Endodermal cell (in vitro differentiated cells): Measurements from ENCODE around the gene PARVB. TPM values are rescaled to one million over a fixed set of nuclear protein-coding genes. Genes with fewer than 3 reads are reported as not detected.

Experiments used
- DNase-seq: peaks from one replicate; pipeline ENCODE4 v3.0.0-alpha.2; 2017
- H3K27ac ChIP-seq: 2 replicates; pipeline ENCODE4 v1.5.1; 2013; ENCODE audit warnings: mild to moderate bottlenecking, low read depth, low read length, moderate library complexity
- H3K27me3 ChIP-seq: 2 replicates; pipeline ENCODE4 v1.6.1; 2013; ENCODE audit warnings: mild to moderate bottlenecking, low read length, moderate library complexity; ENCODE audit not compliant: insufficient read depth, control insufficient read depth, poor library complexity, severe bottlenecking
- H3K36me3 ChIP-seq: 2 replicates; pipeline ENCODE4 v1.7.0; 2013; ENCODE audit warnings: mild to moderate bottlenecking, low read length, moderate library complexity; ENCODE audit not compliant: control insufficient read depth, insufficient read depth
- H3K4me1 ChIP-seq: one replicate; pipeline ENCODE4 v1.7.0; 2013; ENCODE audit warnings: low read length; ENCODE audit not compliant: control insufficient read depth, insufficient read depth
- H3K4me3 ChIP-seq: 2 replicates; pipeline ENCODE4 v1.5.1; 2013; ENCODE audit warnings: mild to moderate bottlenecking, low read length, moderate library complexity
- H3K9ac ChIP-seq: 2 replicates; pipeline ENCODE4 v1.6.1; 2013; ENCODE audit warnings: mild to moderate bottlenecking, low read length, moderate library complexity; ENCODE audit not compliant: poor library complexity, severe bottlenecking; ENCODE audit errors: extremely low read depth
- H3K9me3 ChIP-seq: 2 replicates; pipeline ENCODE4 v1.6.1; 2013; ENCODE audit warnings: mild to moderate bottlenecking, low read length, moderate library complexity; ENCODE audit not compliant: control insufficient read depth
- H3K27ac Mint-ChIP-seq: 2 replicates; pipeline ENCODE4 v1.8.0; 2020; ENCODE audit warnings: mixed read lengths
- H3K27me3 Mint-ChIP-seq: 2 replicates; pipeline ENCODE4 v1.8.0; 2021; ENCODE audit warnings: mild to moderate bottlenecking, mixed read lengths; ENCODE audit not compliant: insufficient read depth
- H3K36me3 Mint-ChIP-seq: 2 replicates; pipeline ENCODE4 v1.8.0; 2020; ENCODE audit warnings: low read depth, mixed read lengths
- H3K4me1 Mint-ChIP-seq: 2 replicates; pipeline ENCODE4 v1.8.0; 2020; ENCODE audit warnings: mixed read lengths
- H3K4me3 Mint-ChIP-seq: 2 replicates; pipeline ENCODE4 v1.8.0; 2020; ENCODE audit warnings: mild to moderate bottlenecking, moderate library complexity, mixed read lengths
- H3K9me3 Mint-ChIP-seq: 2 replicates; pipeline ENCODE4 v1.8.0; 2020; ENCODE audit warnings: mild to moderate bottlenecking, mixed read lengths
- WGBS, 2 experiments: methylation state at CpG; one replicate each; pipeline versions ENCODE4 v1.1.5 to v1.1.7; 2013; ENCODE audit warnings: missing lambda C conversion rate in 2 of 2, mixed read lengths in 1 of 2; ENCODE audit not compliant: insufficient coverage in 1 of 2, insufficient read length in 1 of 2; 5-methylcytosine and 5-hydroxymethylcytosine counted together
- total RNA-seq, 2 donors: library from RNA; stranded (reverse); fragmentation: NEBNext Ultra II Directional in 1 of 2; extraction: Animal tissue kit (Norgen Biotek cat#: 25700) in 1 of 2; gene quantifications; 2 replicates in 1 of 2; 3 replicates in 1 of 2; pipeline ENCODE4 v1.2.1, GENCODE V29; 2021
- TF ChIP-seq, protein P1 (sequence below): fragments of 200-600 bp; sonication (generic); conservative IDR thresholded peaks from 2 replicates; pipeline ENCODE4 v1.5.0; 2021; ENCODE audit warnings: antibody characterized with exemption, mild to moderate bottlenecking

PARVB gene
- total RNA-seq, 2 donors from 2014 or later, result 29.6 to 32.3 TPM

DNA sequence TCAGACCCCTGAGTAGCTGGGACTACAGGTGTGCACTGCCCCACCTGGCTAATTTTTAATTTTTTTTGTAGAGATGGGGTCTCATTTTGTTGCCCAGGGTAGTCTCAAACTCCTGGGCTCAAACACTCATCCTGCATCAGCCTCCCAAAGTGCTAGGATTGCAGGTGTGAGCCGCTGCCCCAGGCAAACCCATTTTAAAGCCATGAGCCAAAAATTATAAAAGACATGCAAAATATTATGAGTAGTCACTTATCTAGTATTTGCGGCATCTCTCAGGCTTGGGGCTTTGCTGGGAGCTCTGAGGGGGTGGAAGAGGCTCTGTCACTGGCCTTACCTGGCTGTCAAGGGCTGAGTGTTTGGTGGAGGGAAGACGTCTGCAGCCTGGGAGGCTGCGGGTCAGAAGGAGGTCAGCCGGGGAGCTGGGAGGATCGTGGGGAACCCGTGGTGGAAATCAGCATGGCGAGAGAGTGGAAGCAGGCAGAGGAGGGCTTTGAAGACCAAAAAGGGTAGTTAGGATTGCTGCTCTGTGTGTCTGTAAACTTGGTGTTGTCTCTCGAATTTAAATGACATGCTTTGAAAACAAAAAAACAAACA lies 87.6 kb downstream of the PARVB start:
- H3K27me3 Mint-ChIP-seq, result no peaks in the 10 kb centered on the region
- Histone ChIP-seq H3K36me3 (no peaks in the 10 kb centered on the region), H3K9me3 (no peaks in the 10 kb centered on the region), H3K4me3 (no peak overlapping the region), H3K27ac (no peak overlapping the region), H3K4me1 (peaks cover 12% of the 10 kb centered on the region), H3K9ac (no peak overlapping the region), H3K27me3 (no peaks in the 10 kb centered on the region)
- no peaks in the 10 kb centered on the region for H3K9me3 Mint-ChIP-seq
- no peaks in the 10 kb centered on the region for H3K36me3 Mint-ChIP-seq
- peak overlapping the region; percentile 4 for H3K27ac Mint-ChIP-seq
- H3K4me3 Mint-ChIP-seq, result no peak overlapping the region
- peaks cover 31% of the 10 kb centered on the region for H3K4me1 Mint-ChIP-seq
- TF ChIP-seq, protein P1, sequence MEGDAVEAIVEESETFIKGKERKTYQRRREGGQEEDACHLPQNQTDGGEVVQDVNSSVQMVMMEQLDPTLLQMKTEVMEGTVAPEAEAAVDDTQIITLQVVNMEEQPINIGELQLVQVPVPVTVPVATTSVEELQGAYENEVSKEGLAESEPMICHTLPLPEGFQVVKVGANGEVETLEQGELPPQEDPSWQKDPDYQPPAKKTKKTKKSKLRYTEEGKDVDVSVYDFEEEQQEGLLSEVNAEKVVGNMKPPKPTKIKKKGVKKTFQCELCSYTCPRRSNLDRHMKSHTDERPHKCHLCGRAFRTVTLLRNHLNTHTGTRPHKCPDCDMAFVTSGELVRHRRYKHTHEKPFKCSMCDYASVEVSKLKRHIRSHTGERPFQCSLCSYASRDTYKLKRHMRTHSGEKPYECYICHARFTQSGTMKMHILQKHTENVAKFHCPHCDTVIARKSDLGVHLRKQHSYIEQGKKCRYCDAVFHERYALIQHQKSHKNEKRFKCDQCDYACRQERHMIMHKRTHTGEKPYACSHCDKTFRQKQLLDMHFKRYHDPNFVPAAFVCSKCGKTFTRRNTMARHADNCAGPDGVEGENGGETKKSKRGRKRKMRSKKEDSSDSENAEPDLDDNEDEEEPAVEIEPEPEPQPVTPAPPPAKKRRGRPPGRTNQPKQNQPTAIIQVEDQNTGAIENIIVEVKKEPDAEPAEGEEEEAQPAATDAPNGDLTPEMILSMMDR, result no peak
- WGBS, 2 experiments, result 70% methylated on average over 3 to 9 of the region's 9 CpGs
- DNase-seq, result no peak

DNA sequence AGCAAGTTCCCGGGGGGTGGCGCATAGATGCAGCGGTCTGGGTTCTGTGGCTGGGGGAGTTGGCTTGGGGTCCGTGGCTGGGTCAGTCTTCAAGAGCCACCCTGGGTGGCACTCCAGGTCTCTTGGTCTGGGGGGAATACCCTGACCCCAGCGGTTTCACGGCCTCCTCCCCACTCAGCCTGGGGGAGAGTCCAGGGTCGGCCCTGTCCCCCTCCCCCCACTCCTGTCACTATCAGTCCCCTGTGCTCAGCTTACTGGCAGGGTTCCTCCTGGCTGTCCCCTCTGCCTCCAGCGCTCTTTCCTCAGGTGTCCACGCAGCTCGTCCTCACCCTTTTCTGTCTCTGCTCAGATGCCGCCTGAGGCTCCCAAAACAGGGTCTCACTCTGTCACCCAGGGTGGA lies 88.1 kb downstream of the PARVB start:
- H3K9me3 Mint-ChIP-seq, result no peaks in the 10 kb centered on the region
- no peak overlapping the region for H3K4me3 ChIP-seq
- no peak for DNase-seq
- no peak overlapping the region for H3K4me3 Mint-ChIP-seq
- H3K9me3 ChIP-seq, result no peaks in the 10 kb centered on the region
- no peaks in the 10 kb centered on the region for H3K27me3 ChIP-seq
- no peak overlapping the region for H3K9ac ChIP-seq
- no peak overlapping the region for H3K27ac ChIP-seq
- peaks cover 25% of the 10 kb centered on the region for H3K4me1 Mint-ChIP-seq
- H3K27me3 Mint-ChIP-seq, result no peaks in the 10 kb centered on the region
- H3K4me1 ChIP-seq, result peaks cover 9% of the 10 kb centered on the region
- no peaks in the 10 kb centered on the region for H3K36me3 Mint-ChIP-seq
- H3K27ac Mint-ChIP-seq, result peak overlapping the region; percentile 70
- WGBS, 2 experiments, result 89 to 96% methylated on average over 9 to 11 of the region's 11 CpGs
- H3K36me3 ChIP-seq, result no peaks in the 10 kb centered on the region
- TF ChIP-seq, protein P1, result no peak

- H3K4me3 Mint-ChIP-seq, result no peak overlapping the region
- WGBS, 2 experiments, result 90 to 93% methylated on average over 3 to 12 of the region's 12 CpGs
- H3K4me3 ChIP-seq, result no peak overlapping the region
- H3K36me3 Mint-ChIP-seq, result no peaks in the 10 kb centered on the region
- H3K4me1 ChIP-seq, result no peaks in the 10 kb centered on the region
- TF ChIP-seq, protein P1, result no peak
- H3K9ac ChIP-seq, result no peak overlapping the region
- H3K27me3 Mint-ChIP-seq, result no peaks in the 10 kb centered on the region
- no peaks in the 10 kb centered on the region for H3K36me3 ChIP-seq
- H3K9me3 Mint-ChIP-seq, result no peaks in the 10 kb centered on the region
- H3K27ac ChIP-seq, result no peak overlapping the region
- no peaks in the 10 kb centered on the region for H3K9me3 ChIP-seq
- no peak overlapping the region for H3K27ac Mint-ChIP-seq
- no peaks in the 10 kb centered on the region for H3K27me3 ChIP-seq
- DNase-seq, result no peak
- peaks cover 7% of the 10 kb centered on the region for H3K4me1 Mint-ChIP-seq
Observed at GRCh38 chr22:44116331-44116730, 92.2 kb downstream of the PARVB start.
